ENCODE results near the gene ALPL. TPM values are rescaled to one million over a fixed set of nuclear protein-coding genes. Genes with fewer than 3 reads are reported as not detected.
"Not testable (repeated sequence)": the region's sequence is repeated elsewhere in the genome, so short reads cannot be mapped to it uniquely, and the experiment has no call there.

Gene ALPL
- total RNA-seq, 1 donor from 2014 or later = 4.0 TPM

GRCh38 chr1:21559788-21560567, 50.8 kb downstream of the ALPL start:
- no peak for DNase-seq

- no peak for DNase-seq
Measured at GRCh38 chr1:21560916-21561638, 51.9 kb downstream of the ALPL start.

- DNase-seq = no peak
Measured at GRCh38 chr1:21562896-21563295, 53.7 kb downstream of the ALPL start.

- no peak for DNase-seq
Measured at GRCh38 chr1:21563971-21564370, 54.7 kb downstream of the ALPL start.

GRCh38 chr1:21564521-21565095, 55.4 kb downstream of the ALPL start:
- no peak for DNase-seq

GRCh38 chr1:21565285-21565684, 56.1 kb downstream of the ALPL start:
- no peak for DNase-seq

- DNase-seq = not testable (repeated sequence)
Measured at GRCh38 chr1:21566361-21566760, 57.1 kb downstream of the ALPL start.

GRCh38 chr1:21567241-21568005, 58.2 kb downstream of the ALPL start:
- DNase-seq = no peak

- DNase-seq = no peak
Measured at GRCh38 chr1:21568006-21568746, 59.0 kb downstream of the ALPL start.

- no peak for DNase-seq
Measured at GRCh38 chr1:21568809-21569385, 59.7 kb downstream of the ALPL start.

GRCh38 chr1:21569820-21570527, 60.8 kb downstream of the ALPL start:
- no peak for DNase-seq

- DNase-seq = no peak
Measured at GRCh38 chr1:21570528-21570875, 61.3 kb downstream of the ALPL start.

GRCh38 chr1:21570885-21571284, 61.7 kb downstream of the ALPL start:
- no peak for DNase-seq

- no peak for DNase-seq
Measured at GRCh38 chr1:21572221-21572620, 63.0 kb downstream of the ALPL start.

- no peak for DNase-seq
Measured at GRCh38 chr1:21572735-21573277, 63.6 kb downstream of the ALPL start.

GRCh38 chr1:21573475-21573874, 64.3 kb downstream of the ALPL start:
- no peak for DNase-seq

GRCh38 chr1:21573971-21574465, 64.8 kb downstream of the ALPL start:
- peak; percentile 52 for DNase-seq

GRCh38 chr1:21574466-21575151, 65.4 kb downstream of the ALPL start:
- DNase-seq = peak; percentile 52

- no peak for DNase-seq
Measured at GRCh38 chr1:21575351-21575942, 66.2 kb downstream of the ALPL start.
